ENCODE results near the gene STAT5B. TPM values are rescaled to one million over a fixed set of nuclear protein-coding genes. Genes with fewer than 3 reads are reported as not detected.
"Not testable (repeated sequence)": the region's sequence is repeated elsewhere in the genome, so short reads cannot be mapped to it uniquely, and the experiment has no call there.

Gene STAT5B
- total RNA-seq, 6 experiments from 2014 or later: 16.8 to 22.5 (median 20.1) TPM

DNA sequence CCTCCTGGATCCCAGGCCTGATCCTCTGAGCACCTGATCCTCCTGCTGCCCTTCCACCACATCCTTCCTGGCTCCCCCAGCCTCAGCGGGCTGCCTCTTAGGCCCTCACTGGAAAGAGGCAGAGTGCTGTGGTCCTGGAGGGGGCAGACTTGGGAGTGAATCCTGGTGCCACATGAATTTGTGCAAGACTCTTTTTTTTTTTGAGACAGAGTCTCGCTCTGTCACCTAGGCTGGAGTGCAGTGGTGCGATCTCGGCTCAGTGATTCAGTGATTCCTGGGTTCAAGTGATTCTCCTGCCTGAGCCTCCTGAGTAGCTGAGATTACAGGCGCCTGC is 84.9 kb downstream of the STAT5B start:
- no peak for DNase-seq
- H3K4me3 Mint-ChIP-seq: no peak overlapping the region
- H3K4me1 Mint-ChIP-seq (ENCODE audit: low read depth): peaks cover 6% of the 10 kb centered on the region; the same call in 1 of the 2 replicates
- no peaks in the 10 kb centered on the region for H3K9me3 Mint-ChIP-seq
- no peaks in the 10 kb centered on the region for H3K36me3 Mint-ChIP-seq (ENCODE audit: low read depth)
- TF ChIP-seq, protein P1, sequence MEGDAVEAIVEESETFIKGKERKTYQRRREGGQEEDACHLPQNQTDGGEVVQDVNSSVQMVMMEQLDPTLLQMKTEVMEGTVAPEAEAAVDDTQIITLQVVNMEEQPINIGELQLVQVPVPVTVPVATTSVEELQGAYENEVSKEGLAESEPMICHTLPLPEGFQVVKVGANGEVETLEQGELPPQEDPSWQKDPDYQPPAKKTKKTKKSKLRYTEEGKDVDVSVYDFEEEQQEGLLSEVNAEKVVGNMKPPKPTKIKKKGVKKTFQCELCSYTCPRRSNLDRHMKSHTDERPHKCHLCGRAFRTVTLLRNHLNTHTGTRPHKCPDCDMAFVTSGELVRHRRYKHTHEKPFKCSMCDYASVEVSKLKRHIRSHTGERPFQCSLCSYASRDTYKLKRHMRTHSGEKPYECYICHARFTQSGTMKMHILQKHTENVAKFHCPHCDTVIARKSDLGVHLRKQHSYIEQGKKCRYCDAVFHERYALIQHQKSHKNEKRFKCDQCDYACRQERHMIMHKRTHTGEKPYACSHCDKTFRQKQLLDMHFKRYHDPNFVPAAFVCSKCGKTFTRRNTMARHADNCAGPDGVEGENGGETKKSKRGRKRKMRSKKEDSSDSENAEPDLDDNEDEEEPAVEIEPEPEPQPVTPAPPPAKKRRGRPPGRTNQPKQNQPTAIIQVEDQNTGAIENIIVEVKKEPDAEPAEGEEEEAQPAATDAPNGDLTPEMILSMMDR (IDR thresholded peaks at IDR 0.05): no peak
- peaks cover 3% of the 10 kb centered on the region; the same call in 1 of the 2 replicates for H3K27me3 Mint-ChIP-seq (ENCODE audit: insufficient read depth)
- no peak overlapping the region for H3K27ac Mint-ChIP-seq

DNA sequence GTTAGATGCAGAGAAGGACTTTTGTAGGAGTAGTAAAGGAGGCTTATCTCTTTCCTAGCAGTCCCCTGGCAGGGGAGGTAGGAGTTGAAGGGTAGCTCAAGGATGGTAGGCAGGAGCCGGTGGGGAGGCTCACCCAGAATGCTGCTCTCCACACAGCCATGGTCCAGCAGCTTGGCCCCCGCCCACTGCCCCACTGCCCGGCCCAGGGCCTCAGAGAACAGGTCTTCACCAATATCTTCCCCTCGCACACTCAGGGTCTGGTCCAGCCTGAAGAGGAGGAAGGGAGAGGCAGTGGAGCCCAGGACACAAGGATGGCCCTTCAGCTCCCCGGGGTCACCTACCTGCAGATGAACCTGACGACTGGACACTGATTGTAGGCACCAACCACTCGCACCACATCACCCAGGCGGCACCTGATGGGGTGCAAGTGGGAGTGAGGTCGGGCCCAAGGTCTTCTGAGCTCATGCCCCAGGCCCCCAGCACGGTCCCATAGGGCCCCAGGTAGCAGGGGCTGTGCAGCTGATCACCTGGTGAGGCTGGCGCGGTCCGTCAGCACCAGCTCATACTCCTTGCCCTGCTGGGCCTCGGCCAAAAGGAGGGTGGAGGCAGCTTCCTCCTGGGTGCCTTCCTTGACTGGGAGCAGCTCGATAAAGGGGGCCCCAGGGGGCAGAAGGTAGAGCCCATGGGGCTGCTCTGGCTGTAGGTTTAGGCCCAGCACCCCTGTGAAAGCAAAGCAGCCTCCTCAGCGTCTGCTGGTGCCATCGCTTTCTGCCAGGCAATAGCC is 85.5 kb downstream of the STAT5B start:
- no peaks in the 10 kb centered on the region for H3K9me3 Mint-ChIP-seq
- peaks cover 6% of the 10 kb centered on the region; the same call in 1 of the 2 replicates for H3K4me1 Mint-ChIP-seq (ENCODE audit: low read depth)
- H3K27me3 Mint-ChIP-seq (ENCODE audit: insufficient read depth): peaks cover 7% of the 10 kb centered on the region
- H3K27ac Mint-ChIP-seq: no peak overlapping the region
- no peak overlapping the region for H3K4me3 Mint-ChIP-seq
- no peak for DNase-seq
- no peaks in the 10 kb centered on the region for H3K36me3 Mint-ChIP-seq (ENCODE audit: low read depth)
- TF ChIP-seq, protein P1 (IDR thresholded peaks at IDR 0.05): no peak

DNA sequence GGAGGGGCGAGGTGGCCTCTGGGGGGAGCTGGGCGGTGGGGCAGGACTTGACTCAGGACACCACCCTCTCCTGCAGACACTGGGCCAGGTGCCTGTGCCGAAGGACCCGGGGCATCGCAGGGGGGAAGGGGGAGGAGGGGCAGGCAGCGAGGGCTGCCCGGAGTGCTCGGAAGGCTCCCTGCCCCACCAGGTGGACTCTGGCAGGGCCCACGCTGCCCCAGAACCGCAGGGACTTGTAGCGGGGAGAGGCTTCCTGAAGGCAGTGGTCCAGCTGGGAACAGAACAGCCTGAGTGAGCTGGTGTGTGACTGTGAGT is 86.6 kb downstream of the STAT5B start:
- DNase-seq: no peak
- Mint-ChIP-seq H3K27ac (no peak overlapping the region), H3K9me3 (no peaks in the 10 kb centered on the region), H3K4me1 (ENCODE audit: low read depth) (peaks cover 11% of the 10 kb centered on the region), H3K4me3 (no peak overlapping the region), H3K27me3 (ENCODE audit: insufficient read depth) (peaks cover 9% of the 10 kb centered on the region), H3K36me3 (ENCODE audit: low read depth) (no peaks in the 10 kb centered on the region)
- TF ChIP-seq, protein P1 (IDR thresholded peaks at IDR 0.05): no peak

DNA sequence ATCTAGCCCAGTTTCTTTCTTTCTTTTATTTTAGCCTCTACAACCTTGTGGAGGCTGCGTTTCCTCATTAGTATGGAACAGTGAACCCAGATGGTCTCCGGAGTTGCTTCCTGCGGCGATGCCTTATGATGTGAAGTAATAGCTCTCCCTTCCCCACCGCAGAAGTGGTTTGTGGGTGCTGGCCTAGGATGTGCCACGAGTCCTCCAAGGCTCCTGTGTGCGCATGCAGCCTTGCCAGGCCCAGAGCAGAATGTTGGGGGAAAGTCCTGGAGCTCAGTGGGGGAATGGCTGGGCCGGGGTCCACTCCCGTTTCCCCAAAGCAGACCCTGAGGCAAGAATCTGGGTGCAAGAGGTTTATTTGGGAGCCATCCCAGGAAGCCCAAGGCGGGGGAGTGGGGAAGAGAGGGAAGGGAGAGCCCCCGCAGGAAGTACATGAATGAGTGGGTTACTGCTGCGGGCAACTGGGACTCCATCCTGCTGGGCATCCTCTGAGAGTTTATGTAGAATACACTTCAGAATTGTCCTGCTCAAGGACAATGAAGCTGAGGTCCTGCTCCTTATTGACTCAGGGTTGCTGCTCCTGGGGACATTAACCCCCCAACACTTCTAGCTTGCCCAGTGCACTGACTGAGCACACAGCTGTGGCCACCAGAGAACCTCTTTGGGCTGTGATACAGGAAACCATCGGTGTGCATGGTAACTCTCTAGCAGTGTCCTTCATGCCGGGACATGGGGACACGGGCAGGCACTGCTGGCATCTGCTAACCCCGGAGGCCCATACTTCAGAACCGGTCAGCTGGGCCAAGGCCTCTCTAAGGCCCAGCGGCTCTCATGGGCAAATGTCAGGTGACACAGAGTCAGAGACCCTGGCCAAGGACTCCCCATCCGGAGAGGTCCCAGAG is 87.2 kb downstream of the STAT5B start:
- Mint-ChIP-seq H3K9me3 (no peaks in the 10 kb centered on the region), H3K27ac (no peak overlapping the region), H3K36me3 (ENCODE audit: low read depth) (no peaks in the 10 kb centered on the region), H3K27me3 (ENCODE audit: insufficient read depth) (peaks cover 9% of the 10 kb centered on the region), H3K4me1 (ENCODE audit: low read depth) (peaks cover 11% of the 10 kb centered on the region; the same call in 1 of the 2 replicates), H3K4me3 (no peak overlapping the region)
- DNase-seq: no peak
- TF ChIP-seq, protein P1 (IDR thresholded peaks at IDR 0.05): no peak

DNA sequence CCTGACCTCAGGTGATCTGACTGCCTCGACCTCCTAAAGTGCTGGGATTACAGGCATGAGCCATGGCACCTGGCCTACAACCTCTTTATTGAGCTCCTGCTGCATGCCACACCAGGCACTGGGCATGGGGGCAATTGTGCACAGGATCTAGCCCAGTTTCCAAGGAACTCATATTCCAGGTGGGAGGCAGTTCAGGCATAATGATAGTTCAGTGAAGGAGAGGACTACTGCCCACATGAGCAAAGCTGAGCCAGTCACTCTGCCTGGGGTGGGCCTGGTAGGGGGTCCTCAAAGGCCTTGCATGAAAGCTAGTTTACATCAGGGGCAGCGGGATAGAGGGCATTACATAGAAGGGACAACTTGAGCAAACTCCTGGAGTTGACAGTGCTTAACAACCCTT is 88.4 kb downstream of the STAT5B start:
- no peaks in the 10 kb centered on the region for H3K9me3 Mint-ChIP-seq
- H3K27me3 Mint-ChIP-seq (ENCODE audit: insufficient read depth): peaks cover 9% of the 10 kb centered on the region
- H3K4me3 Mint-ChIP-seq: no peak overlapping the region
- no peak overlapping the region for H3K27ac Mint-ChIP-seq
- peaks cover 23% of the 10 kb centered on the region for H3K4me1 Mint-ChIP-seq (ENCODE audit: low read depth)
- H3K36me3 Mint-ChIP-seq (ENCODE audit: low read depth): no peaks in the 10 kb centered on the region
- TF ChIP-seq, protein P1 (IDR thresholded peaks at IDR 0.05): no peak
- no peak for DNase-seq

DNA sequence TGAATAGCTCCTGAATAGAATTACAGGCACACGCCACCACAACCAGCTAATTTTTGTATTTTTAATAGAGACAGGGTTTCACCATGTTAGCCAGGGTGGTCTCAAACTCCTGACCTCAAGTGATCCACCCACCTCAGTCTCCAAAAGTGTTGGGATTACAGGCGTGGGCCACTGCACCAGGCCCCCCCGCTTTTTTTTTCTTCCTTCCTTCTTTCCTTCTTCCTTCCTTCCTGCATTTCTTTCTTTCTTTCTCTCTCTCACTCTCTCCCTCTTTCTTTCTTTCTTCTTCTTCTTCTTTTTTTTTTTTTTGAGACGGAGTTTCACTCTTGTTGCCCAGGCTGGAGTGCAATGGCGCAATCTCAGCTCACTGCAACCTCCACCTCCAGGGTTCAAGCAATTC is 90.0 kb downstream of the STAT5B start:
- not testable (repeated sequence) for H3K36me3 Mint-ChIP-seq (ENCODE audit: low read depth); H3K4me3 Mint-ChIP-seq; DNase-seq; H3K9me3 Mint-ChIP-seq; H3K27ac Mint-ChIP-seq
- Mint-ChIP-seq H3K27me3 (ENCODE audit: insufficient read depth) (peaks cover 10% of the 10 kb centered on the region), H3K4me1 (ENCODE audit: low read depth) (peaks cover 24% of the 10 kb centered on the region)

All from HFFc6 (cell line).